GM12801 (cell line): ENCODE data around the gene CEBPE.

Experiments
- CTCF ChIP-seq: IDR thresholded peaks from one replicate; pipeline ENCODE4 v1.5.1; 2011; ENCODE audit warnings: control low read depth; ENCODE audit not compliant: insufficient read length; ENCODE audit errors: extremely low read depth

CEBPE gene

GRCh38 chr14:23132970-23133369 lies 13.9 kb upstream of the CEBPE start:
- no peak for TF ChIP-seq CTCF

GRCh38 chr14:23131482-23131881 lies 12.4 kb upstream of the CEBPE start:
- TF ChIP-seq CTCF = no peak

- TF ChIP-seq CTCF = no peak
Observed at GRCh38 chr14:23130871-23131270, 11.8 kb upstream of the CEBPE start.

GRCh38 chr14:23129759-23130316 lies 10.8 kb upstream of the CEBPE start:
- no peak for TF ChIP-seq CTCF

- TF ChIP-seq CTCF = no peak
Observed at GRCh38 chr14:23128969-23129758, 10.1 kb upstream of the CEBPE start.

- TF ChIP-seq CTCF = no peak
Observed at GRCh38 chr14:23127861-23128260, 8.8 kb upstream of the CEBPE start.

GRCh38 chr14:23126548-23127278 lies 7.7 kb upstream of the CEBPE start:
- TF ChIP-seq CTCF = no peak
